B cell (primary cell): ENCODE data around the gene WNT1. TPM values are rescaled to one million over a fixed set of nuclear protein-coding genes. Genes with fewer than 3 reads are reported as not detected.

ENCODE experiments used
- ATAC-seq: fragments of 200-7000 bp; cut with Tn5 transposase; one replicate; pipeline ENCODE4 v1.10.0; 2021; ENCODE audit warnings: low read depth, mild to moderate bottlenecking, moderate number of reproducible peaks, moderate library complexity
- CTCF ChIA-PET: fragments of 350-600 bp; sonication (Branson Sonifier 250); formaldehyde crosslinking; loops from one replicate; lab custom pipeline; 2021; ENCODE audit warnings: antibody characterized with exemption, inconsistent platforms; lab: Charles Lee
- POLR2A ChIA-PET: fragments of 350-600 bp; sonication (Branson Sonifier 250); formaldehyde crosslinking; loops from one replicate; lab custom pipeline; 2021; ENCODE audit warnings: antibody characterized with exemption; lab: Charles Lee
- DNase-seq: peaks from one replicate; pipeline ENCODE4 v3.0.0; 2013
- H2AFZ ChIP-seq: 2 replicates; pipeline ENCODE4 v1.6.1; 2012; ENCODE audit warnings: mild to moderate bottlenecking, low read depth, low read length; ENCODE audit not compliant: insufficient read depth, poor library complexity, severe bottlenecking
- H3K27ac ChIP-seq, 2 donors: 1 replicate in 1 of 2; 2 replicates in 1 of 2; pipeline ENCODE4 v1.5.1; 2012 to 2013; ENCODE audit warnings: low read length in 2 of 2, mild to moderate bottlenecking in 2 of 2, moderate library complexity in 1 of 2
- H3K27me3 ChIP-seq, 4 experiments: fragments of 200-600 bp in 1 of 4; sonication (generic) in 1 of 4; replicated peaks in 1 of 4; 1 replicate in 2 of 4; 2 replicates in 2 of 4; pipeline versions ENCODE4 v1.6.1 to v1.7.0; 2013 to 2016; ENCODE audit warnings: low read length in 3 of 4, mild to moderate bottlenecking in 2 of 4, mixed read lengths in 1 of 4, moderate library complexity in 1 of 4; ENCODE audit not compliant: insufficient read depth in 4 of 4, control insufficient read depth in 3 of 4; ENCODE audit errors: control extremely low read depth in 1 of 4
- H3K36me3 ChIP-seq, 2 experiments: replicated peaks in 1 of 2; 1 replicate in 1 of 2; 2 replicates in 1 of 2; pipeline versions ENCODE4 v1.6.1 to v1.7.1; 2013; ENCODE audit warnings: low read length in 1 of 2; ENCODE audit not compliant: insufficient read depth in 2 of 2, control insufficient read depth in 1 of 2; ENCODE audit errors: control extremely low read depth in 1 of 2, extremely low read depth in 1 of 2
- H3K4me1 ChIP-seq, 2 donors: fragments of 200-600 bp in 1 of 2; sonication (generic) in 1 of 2; 1 replicate in 1 of 2; 2 replicates in 1 of 2; pipeline versions ENCODE4 v1.5.1 to v1.6.1; 2013 to 2017; ENCODE audit warnings: low read length in 2 of 2; ENCODE audit not compliant: control insufficient read depth in 2 of 2, insufficient read depth in 2 of 2
- H3K4me2 ChIP-seq: replicated peaks from 2 replicates; pipeline ENCODE3; 2012; ENCODE audit warnings: mild to moderate bottlenecking, low read depth, low read length; ENCODE audit not compliant: poor library complexity, severe bottlenecking
- H3K4me3 ChIP-seq, 5 experiments: fragments of 200-600 bp in 1 of 5; sonication (generic) in 1 of 5; 1 replicate in 3 of 5; 2 replicates in 2 of 5; pipeline versions ENCODE4 v1.5.1 to v1.7.0; 2011 to 2016; ENCODE audit warnings: low read length in 4 of 5, mild to moderate bottlenecking in 4 of 5, low read depth in 2 of 5, control low read depth in 1 of 5, moderate library complexity in 1 of 5; ENCODE audit not compliant: insufficient read depth in 1 of 5; ENCODE audit errors: control extremely low read depth in 1 of 5, extremely low read depth in 1 of 5
- H3K79me2 ChIP-seq: fragments of 200-600 bp; sonication (generic); one replicate; pipeline ENCODE4 v1.6.0; 2016; ENCODE audit warnings: low read length; ENCODE audit not compliant: control insufficient read depth, insufficient read depth
- H3K9ac ChIP-seq: fragments of 200-600 bp; sonication (generic); 2 replicates; pipeline ENCODE4 v1.6.1; 2017; ENCODE audit warnings: mild to moderate bottlenecking, low read length, moderate library complexity
- H3K9me3 ChIP-seq, 3 donors: one replicate each; pipeline versions ENCODE4 v1.6.1 to v1.7.1; 2013; ENCODE audit warnings: low read length in 2 of 3; ENCODE audit not compliant: control insufficient read depth in 2 of 3, insufficient read depth in 1 of 3; ENCODE audit errors: control extremely low read depth in 1 of 3
- H4K20me1 ChIP-seq: 2 replicates; pipeline ENCODE4 v1.6.0; 2012; ENCODE audit warnings: mild to moderate bottlenecking, low read length; ENCODE audit not compliant: insufficient read depth, control insufficient read depth, poor library complexity, severe bottlenecking
- H3K27ac Mint-ChIP-seq: one replicate; pipeline ENCODE4 v1.8.0; 2021; ENCODE audit warnings: mixed read lengths
- H3K27me3 Mint-ChIP-seq: one replicate; pipeline ENCODE4 v1.8.0; 2021; ENCODE audit warnings: mixed read lengths
- H3K4me1 Mint-ChIP-seq: one replicate; pipeline ENCODE4 v1.8.0; 2021; ENCODE audit warnings: mixed read lengths
- H3K4me3 Mint-ChIP-seq: one replicate; pipeline ENCODE4 v1.8.0; 2021; ENCODE audit warnings: mixed read lengths
- H3K9me3 Mint-ChIP-seq: one replicate; pipeline ENCODE4 v1.8.0; 2022; ENCODE audit warnings: mixed read lengths; ENCODE audit not compliant: insufficient read depth
- EZH2 ChIP-seq: IDR thresholded peaks from 2 replicates; pipeline ENCODE4 v1.6.1; 2012; ENCODE audit warnings: borderline replicate concordance, low read depth, mild to moderate bottlenecking, moderate library complexity, low read length; ENCODE audit not compliant: insufficient read depth, poor library complexity, severe bottlenecking
- WGBS: methylation state at CpG from one replicate; pipeline ENCODE4 v1.1.5; 2013; ENCODE audit warnings: missing lambda C conversion rate; ENCODE audit not compliant: insufficient coverage; 5-methylcytosine and 5-hydroxymethylcytosine counted together
- intact Hi-C: fragments of 100-400 bp; cut with micrococcal nuclease; formaldehyde crosslinking; loops from one replicate; pipeline ENCODE4 v1.10.0; 2022
- polyA plus RNA-seq: library from polyadenylated mRNA; depleted of rRNA; stranded (reverse); fragments of >200 nt; gene quantifications from 2 replicates; pipeline ENCODE4 v1.2.3, GENCODE V29; 2012
- total RNA-seq, 2 donors: library from RNA; stranded (reverse); fragments of 120-200 nt in 1 of 2; gene quantifications; 1 replicate in 1 of 2; 2 replicates in 1 of 2; pipeline versions ENCODE4 v1.2.3 to v1.2.4, GENCODE V29; 2013 to 2022
- TF ChIP-seq, protein P1 (sequence below): fragments of 200-600 bp; IDR thresholded peaks from one replicate; pipeline ENCODE4 v1.8.0; 2022; ENCODE audit warnings: antibody characterized with exemption, mild to moderate bottlenecking

Gene WNT1
- total and polyA plus RNA-seq, 2 donors (not counting 1 experiment from before 2014, with no cell fraction given), result 0.55 TPM; not detected in 1

DNA sequence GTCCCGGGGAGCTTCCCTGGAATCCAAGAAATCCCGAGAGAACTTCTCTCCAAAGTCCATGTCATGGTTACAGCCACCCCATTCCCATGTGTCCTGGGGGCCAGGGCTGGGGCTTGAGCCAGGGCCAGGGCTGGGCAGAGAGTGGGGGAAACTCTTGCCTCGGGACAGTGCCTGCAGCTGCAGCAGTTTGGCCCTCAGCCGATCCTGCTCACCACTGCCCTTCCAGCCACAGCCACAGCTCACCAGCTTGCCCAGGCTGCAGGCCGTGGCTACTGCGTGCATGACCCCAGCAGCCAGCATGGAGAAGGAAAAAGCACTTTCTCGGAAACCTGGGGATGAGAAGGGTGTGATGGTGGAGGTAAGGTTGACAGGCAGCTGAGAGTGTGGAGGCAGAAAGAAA lies 10.1 kb upstream of the WNT1 start:
- Histone ChIP-seq H3K9ac (no peak overlapping the region), H3K36me3 (no peaks in the 10 kb centered on the region), H3K4me2 (no peak overlapping the region), H3K27ac (no peak overlapping the region), H2AFZ (no peak overlapping the region), H3K79me2 (no peaks in the 10 kb centered on the region), H3K9me3 (peaks cover 0 to 20% (median 0%) of the 10 kb centered on the region in 3 donors), H3K4me1 (peaks cover 39 to 48% of the 10 kb centered on the region in 2 donors), H3K27me3 (peaks cover 0 to 33% (median 27%) of the 10 kb centered on the region in 4 experiments), H4K20me1 (peaks cover 20% of the 10 kb centered on the region), H3K4me3 (no peak overlapping the region)
- intact Hi-C loops, result no loop called here
- H3K27ac Mint-ChIP-seq, result no peak overlapping the region
- ATAC-seq (no peak), DNase-seq (no peak)
- WGBS, result 100% methylated on average over 3 of the region's 7 CpGs
- ChIA-PET POLR2A (interaction anchor here (0.6 kb wide), 1 partner anchor 9 kb away, joined by 6 read pairs; no protein-coding TSS in a partner anchor), CTCF (interaction anchor here (0.6 to 7.2 kb wide), 7 partner anchors 10 to 115 kb away, joined by 3 to 71 read pairs (median 4); partner anchors contain the start of genes ARF3, FKBP11 and WNT1)
- peaks cover 40% of the 10 kb centered on the region for H3K4me1 Mint-ChIP-seq
- peaks cover 23% of the 10 kb centered on the region for H3K27me3 Mint-ChIP-seq
- no peak overlapping the region for H3K4me3 Mint-ChIP-seq
- H3K9me3 Mint-ChIP-seq, result no peaks in the 10 kb centered on the region
- no peak for TF ChIP-seq EZH2
- TF ChIP-seq, protein P1, sequence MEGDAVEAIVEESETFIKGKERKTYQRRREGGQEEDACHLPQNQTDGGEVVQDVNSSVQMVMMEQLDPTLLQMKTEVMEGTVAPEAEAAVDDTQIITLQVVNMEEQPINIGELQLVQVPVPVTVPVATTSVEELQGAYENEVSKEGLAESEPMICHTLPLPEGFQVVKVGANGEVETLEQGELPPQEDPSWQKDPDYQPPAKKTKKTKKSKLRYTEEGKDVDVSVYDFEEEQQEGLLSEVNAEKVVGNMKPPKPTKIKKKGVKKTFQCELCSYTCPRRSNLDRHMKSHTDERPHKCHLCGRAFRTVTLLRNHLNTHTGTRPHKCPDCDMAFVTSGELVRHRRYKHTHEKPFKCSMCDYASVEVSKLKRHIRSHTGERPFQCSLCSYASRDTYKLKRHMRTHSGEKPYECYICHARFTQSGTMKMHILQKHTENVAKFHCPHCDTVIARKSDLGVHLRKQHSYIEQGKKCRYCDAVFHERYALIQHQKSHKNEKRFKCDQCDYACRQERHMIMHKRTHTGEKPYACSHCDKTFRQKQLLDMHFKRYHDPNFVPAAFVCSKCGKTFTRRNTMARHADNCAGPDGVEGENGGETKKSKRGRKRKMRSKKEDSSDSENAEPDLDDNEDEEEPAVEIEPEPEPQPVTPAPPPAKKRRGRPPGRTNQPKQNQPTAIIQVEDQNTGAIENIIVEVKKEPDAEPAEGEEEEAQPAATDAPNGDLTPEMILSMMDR, result no peak

DNA sequence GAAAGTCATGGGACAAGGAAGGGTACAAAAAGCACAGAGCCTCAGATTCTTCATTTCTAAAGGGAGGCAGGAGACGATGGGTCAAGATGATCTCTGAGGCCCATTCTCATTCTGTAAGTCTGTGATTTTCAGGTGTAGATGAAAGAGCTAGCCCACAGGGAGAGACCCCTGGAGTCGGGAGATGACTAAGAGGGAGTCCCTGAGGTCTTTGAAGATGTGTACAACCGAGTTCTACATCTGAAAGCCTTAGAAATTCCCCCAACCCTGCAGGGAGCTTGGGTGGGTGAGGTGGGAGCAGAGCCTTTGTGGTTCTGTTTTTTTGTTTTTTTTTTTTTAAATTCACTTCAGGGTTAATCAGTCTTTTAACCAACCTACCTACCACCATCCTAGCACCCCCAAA lies 9.7 kb upstream of the WNT1 start:
- Mint-ChIP-seq H3K9me3 (no peaks in the 10 kb centered on the region), H3K4me1 (peaks cover 40% of the 10 kb centered on the region), H3K4me3 (no peak overlapping the region), H3K27me3 (peaks cover 28% of the 10 kb centered on the region), H3K27ac (no peak overlapping the region)
- peaks cover 0 to 38% (median 32%) of the 10 kb centered on the region in 4 experiments for H3K27me3 ChIP-seq
- no peak overlapping the region for H3K4me3 ChIP-seq
- POLR2A ChIA-PET, result interaction anchor here (0.7 to 3.1 kb wide), 3 partner anchors 11 to 98 kb away, joined by 4 to 9 read pairs (median 6); partner anchors contain the start of gene ARF3
- no peak overlapping the region for H3K9ac ChIP-seq
- no peak overlapping the region for H3K27ac ChIP-seq
- peaks cover 43 to 48% of the 10 kb centered on the region in 2 donors for H3K4me1 ChIP-seq
- intact Hi-C loops, result no loop called here
- TF ChIP-seq, protein P1, result no peak
- TF ChIP-seq EZH2, result no peak
- H3K79me2 ChIP-seq, result no peaks in the 10 kb centered on the region
- CTCF ChIA-PET, result interaction anchor here (0.6 to 7.2 kb wide), 9 partner anchors 11 to 116 kb away, joined by 3 to 71 read pairs (median 3); partner anchors contain the start of genes ARF3, FKBP11 and WNT1
- ATAC-seq (no peak), DNase-seq (no peak)
- H2AFZ ChIP-seq, result no peak overlapping the region
- H3K4me2 ChIP-seq, result no peak overlapping the region
- H4K20me1 ChIP-seq, result peaks cover 21% of the 10 kb centered on the region
- WGBS, result 89% methylated on average over 1 of the region's 3 CpGs
- H3K36me3 ChIP-seq, result no peaks in the 10 kb centered on the region
- peaks cover 0 to 23% (median 0%) of the 10 kb centered on the region in 3 donors for H3K9me3 ChIP-seq
